Activated T-cell treated with anti-CD3 and anti-CD28 coated beads, Interleukin-2, amount 50 U/mL, for 72 hours (primary cell): ENCODE data around the gene YWHAH. TPM values are rescaled to one million over a fixed set of nuclear protein-coding genes. Genes with fewer than 3 reads are reported as not detected.

ENCODE experiments used
- ATAC-seq, 2 donors: fragments of 150-1000 bp; cut with Tn5 transposase; replicated peaks in 1 of 2; 2 replicates each; pipeline ENCODE4 v1.10.0; 2021; ENCODE audit warnings: moderate library complexity in 2 of 2, mild to moderate bottlenecking in 1 of 2
- DNase-seq, 2 donors: peaks; one replicate each; pipeline ENCODE4 v3.0.0; 2021 to 2022; ENCODE audit warnings: mixed read lengths in 1 of 2
- H3K27ac Mint-ChIP-seq: one replicate; pipeline ENCODE4 v1.8.0; 2022; ENCODE audit warnings: mild to moderate bottlenecking, moderate library complexity, mixed read lengths
- H3K27me3 Mint-ChIP-seq: one replicate; pipeline ENCODE4 v1.8.0; 2022; ENCODE audit warnings: low read depth, mixed read lengths
- H3K36me3 Mint-ChIP-seq, 2 donors: one replicate each; pipeline ENCODE4 v1.8.0; 2022; ENCODE audit warnings: mixed read lengths in 2 of 2, mild to moderate bottlenecking in 1 of 2; ENCODE audit not compliant: insufficient read depth in 2 of 2
- H3K4me1 Mint-ChIP-seq: one replicate; pipeline ENCODE4 v1.8.0; 2022; ENCODE audit warnings: low read depth, mixed read lengths
- H3K4me3 Mint-ChIP-seq, 2 donors: one replicate each; pipeline ENCODE4 v1.8.0; 2022; ENCODE audit warnings: mild to moderate bottlenecking in 2 of 2, mixed read lengths in 2 of 2, moderate library complexity in 2 of 2
- H3K9me3 Mint-ChIP-seq, 2 donors: one replicate each; pipeline ENCODE4 v1.8.0; 2022; ENCODE audit warnings: mixed read lengths in 2 of 2
- total RNA-seq, 2 donors: library from RNA; stranded (reverse); gene quantifications; one replicate each; pipeline ENCODE4 v1.2.3, GENCODE V29; 2022

YWHAH gene
- total RNA-seq, 2 donors from 2014 or later = 74.2 to 76.8 TPM

DNA sequence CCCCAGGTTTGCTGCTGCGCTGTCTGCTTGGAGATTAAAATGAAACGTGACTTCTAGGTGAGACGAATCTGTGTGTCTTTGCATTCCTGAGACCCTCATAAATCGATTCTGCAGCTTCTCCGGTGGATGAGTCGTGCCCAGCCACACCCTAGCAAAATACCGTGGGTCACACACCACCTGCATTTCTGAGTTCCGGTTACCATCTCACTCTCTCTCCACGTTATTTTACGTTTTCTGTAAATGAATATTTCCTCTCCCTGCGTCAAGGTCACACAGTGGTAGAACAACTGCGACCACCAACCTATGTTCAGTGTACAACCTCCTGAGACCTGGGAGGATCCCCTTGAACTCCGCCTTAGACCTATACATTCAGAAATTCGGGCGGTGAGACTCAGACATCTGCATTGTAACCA is 1.1 kb downstream of the YWHAH start:
- peaks cover 3 to 4% of the 10 kb centered on the region in 2 donors for H3K36me3 Mint-ChIP-seq

DNA sequence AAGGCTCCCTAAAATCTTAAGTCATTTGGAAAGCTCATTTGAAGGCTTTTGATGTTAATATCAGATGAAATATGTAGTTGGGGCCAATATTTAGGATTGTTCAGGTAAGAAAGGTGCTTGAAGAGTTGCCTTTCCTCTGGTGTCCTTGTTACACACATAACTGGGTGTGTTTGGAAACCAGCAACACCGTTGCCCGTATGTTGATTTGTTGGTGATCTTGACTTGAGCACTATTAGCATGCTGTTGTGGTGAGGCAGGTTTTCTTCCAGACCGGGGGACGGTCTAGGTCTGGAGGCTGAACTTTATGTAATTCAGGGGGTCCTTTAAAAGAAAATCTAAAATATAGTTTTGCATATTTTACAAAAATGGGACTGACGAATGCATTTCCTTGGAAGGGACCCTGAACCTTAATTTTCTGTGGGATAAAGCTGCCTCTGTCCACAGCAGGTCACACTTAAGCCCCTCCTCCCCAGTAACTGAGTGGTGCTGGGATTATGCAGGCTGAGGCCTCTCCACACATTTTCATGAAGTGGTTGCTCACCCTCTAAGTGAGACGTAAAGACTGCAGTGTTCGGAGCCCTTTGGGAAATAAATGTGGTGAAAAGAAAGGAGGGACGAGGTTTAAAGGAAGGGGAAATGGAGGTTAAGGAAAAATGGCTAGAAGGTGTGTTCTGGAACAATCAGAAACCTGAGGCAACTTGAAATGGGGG is 1.8 kb downstream of the YWHAH start:
- H3K36me3 Mint-ChIP-seq = peaks cover 4 to 6% of the 10 kb centered on the region in 2 donors
- H3K27ac Mint-ChIP-seq = no peak overlapping the region
- no peaks in the 10 kb centered on the region for H3K27me3 Mint-ChIP-seq
- H3K4me3 Mint-ChIP-seq = no peak overlapping the region
- no peaks in the 10 kb centered on the region for H3K9me3 Mint-ChIP-seq
- no peak for ATAC-seq
- peaks cover 42% of the 10 kb centered on the region for H3K4me1 Mint-ChIP-seq
- no peak for DNase-seq

More for the DNA sequence above, 1.1 kb downstream of the YWHAH start:
- Mint-ChIP-seq H3K4me3 (no peak overlapping the region), H3K9me3 (no peaks in the 10 kb centered on the region), H3K27ac (no peak overlapping the region), H3K27me3 (no peaks in the 10 kb centered on the region), H3K4me1 (peaks cover 36% of the 10 kb centered on the region)
- ATAC-seq = no peak
- DNase-seq = peak; percentile 8 to 10

DNA sequence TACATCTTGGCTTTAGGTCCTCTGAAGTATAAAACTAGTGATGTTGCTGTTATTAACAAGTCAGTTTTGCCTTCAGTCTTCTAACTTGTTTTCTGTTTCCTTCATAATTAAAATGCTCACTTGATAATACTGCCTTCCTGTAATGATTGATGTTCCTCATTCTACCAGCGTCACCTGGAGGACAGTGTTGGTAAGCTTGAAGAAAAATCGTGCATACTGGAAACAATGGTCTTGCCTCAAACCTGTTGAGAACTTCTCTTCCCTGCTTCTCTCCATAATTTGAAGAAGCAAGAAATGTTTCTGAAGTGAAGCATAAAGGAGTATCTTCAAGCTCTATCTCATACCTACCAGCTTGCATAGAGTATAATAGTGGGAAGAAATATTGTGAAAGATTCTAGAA is 3.0 kb downstream of the YWHAH start:
- DNase-seq (peak; percentile 15 to 25), ATAC-seq (no peak)
- no peaks in the 10 kb centered on the region for H3K9me3 Mint-ChIP-seq
- H3K36me3 Mint-ChIP-seq = peaks cover 4 to 9% of the 10 kb centered on the region in 2 donors
- peaks cover 50% of the 10 kb centered on the region for H3K4me1 Mint-ChIP-seq
- H3K27me3 Mint-ChIP-seq = no peaks in the 10 kb centered on the region
- peak overlapping the region; percentile 0 for H3K27ac Mint-ChIP-seq
- peak overlapping the region in 1 of 2 donors; percentile 20 for H3K4me3 Mint-ChIP-seq

DNA sequence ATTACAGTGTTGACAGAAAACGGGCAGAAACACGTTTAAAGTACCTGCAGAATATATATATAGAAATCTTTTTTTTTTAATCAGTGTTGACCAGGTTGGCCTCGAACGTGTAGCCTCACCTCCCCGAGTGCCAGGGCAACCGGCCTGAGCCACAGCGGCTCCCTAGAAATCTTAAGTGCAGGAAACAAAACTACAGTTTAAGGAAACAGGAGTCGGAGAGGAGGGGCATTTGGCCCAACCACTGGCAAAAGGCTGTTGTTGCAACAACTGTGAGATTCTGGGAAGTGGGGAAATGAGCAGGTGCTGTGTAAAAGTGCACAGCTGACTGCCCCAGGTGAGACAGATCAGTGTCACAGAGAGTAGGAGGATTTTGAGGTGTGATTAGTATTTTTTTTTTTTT is 3.7 kb downstream of the YWHAH start:
- peaks cover 51% of the 10 kb centered on the region for H3K4me1 Mint-ChIP-seq
- no peak overlapping the region for H3K4me3 Mint-ChIP-seq
- DNase-seq (no peak), ATAC-seq (no peak)
- no peaks in the 10 kb centered on the region for H3K27me3 Mint-ChIP-seq
- no peak overlapping the region for H3K27ac Mint-ChIP-seq
- no peaks in the 10 kb centered on the region for H3K9me3 Mint-ChIP-seq
- peaks cover 4 to 9% of the 10 kb centered on the region in 2 donors for H3K36me3 Mint-ChIP-seq

DNA sequence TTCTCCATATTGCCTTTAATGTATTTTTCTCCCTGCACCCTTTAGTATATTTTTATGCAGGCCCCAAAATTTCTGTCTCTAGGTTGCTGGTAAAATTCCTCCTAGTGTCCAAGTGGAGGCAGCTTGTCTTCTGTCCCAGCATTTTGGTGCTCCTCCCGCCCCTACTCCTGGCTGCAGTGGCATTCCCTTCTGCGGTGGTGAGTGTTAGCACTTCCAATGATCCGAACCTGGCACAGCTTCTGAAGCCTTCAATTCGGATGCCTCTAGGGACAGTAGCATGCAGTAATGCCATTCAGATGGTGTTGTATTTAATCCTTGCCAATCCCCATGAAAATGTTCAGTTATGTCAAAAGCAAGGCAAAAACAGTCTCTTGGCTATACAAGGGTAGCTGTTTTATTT is 5.9 kb downstream of the YWHAH start:
- peaks cover 66% of the 10 kb centered on the region for H3K4me1 Mint-ChIP-seq
- no peaks in the 10 kb centered on the region for H3K27me3 Mint-ChIP-seq
- no peak overlapping the region for H3K4me3 Mint-ChIP-seq
- H3K9me3 Mint-ChIP-seq = no peaks in the 10 kb centered on the region
- no peak overlapping the region for H3K27ac Mint-ChIP-seq
- peaks cover 8 to 9% of the 10 kb centered on the region in 2 donors for H3K36me3 Mint-ChIP-seq
- no peak for ATAC-seq
- DNase-seq = no peak

DNA sequence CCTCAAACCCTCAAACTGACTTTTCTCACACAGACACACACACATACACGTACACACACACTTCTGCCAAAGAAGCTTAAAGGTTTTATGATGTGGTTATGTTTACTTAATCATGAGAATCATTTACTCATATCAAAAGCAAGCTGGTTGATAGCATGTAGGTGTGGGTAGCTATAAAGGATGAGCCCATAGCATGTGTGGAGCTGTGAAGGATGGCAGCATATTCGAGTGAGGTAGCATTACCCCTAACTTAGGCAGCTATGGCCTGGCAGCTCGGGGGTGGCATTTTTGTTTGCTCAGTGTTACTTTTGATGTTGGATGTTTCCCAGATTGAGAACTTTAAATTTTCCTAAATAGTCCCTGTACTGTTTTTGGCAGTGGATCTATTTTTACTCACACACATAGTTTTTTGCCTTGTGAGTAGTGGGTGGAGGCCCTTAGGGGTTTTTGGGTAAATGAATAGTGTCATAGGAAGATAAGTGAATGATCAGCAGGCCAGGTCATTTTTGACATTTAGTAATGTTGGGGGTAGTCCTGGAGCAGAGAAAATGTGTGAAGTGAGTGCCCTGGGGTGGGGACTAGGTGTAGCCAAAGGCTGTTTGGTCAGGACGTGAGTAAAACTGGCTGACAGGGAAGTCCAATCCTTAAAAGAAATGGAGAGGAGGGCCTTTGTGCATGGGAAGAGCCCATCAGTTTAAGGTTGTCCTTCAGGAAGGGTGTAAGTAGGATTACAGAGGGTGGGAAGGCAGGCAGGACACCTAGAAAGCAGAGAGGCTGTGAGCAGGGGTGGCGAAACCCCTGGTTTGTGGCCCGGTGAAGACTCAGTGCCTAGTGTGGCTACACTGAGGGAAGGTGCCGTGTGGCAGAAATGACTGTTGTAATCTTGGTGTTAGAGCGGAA is 7.1 kb downstream of the YWHAH start:
- Mint-ChIP-seq H3K27me3 (no peaks in the 10 kb centered on the region), H3K9me3 (no peaks in the 10 kb centered on the region), H3K4me3 (peak overlapping the region; percentile 53 to 74), H3K36me3 (peaks cover 13 to 16% of the 10 kb centered on the region in 2 donors), H3K4me1 (peaks cover 77% of the 10 kb centered on the region), H3K27ac (peak overlapping the region; percentile 16)
- peak; percentile 65 to 68 for DNase-seq
- peak; percentile 89 to 93 for ATAC-seq

DNA sequence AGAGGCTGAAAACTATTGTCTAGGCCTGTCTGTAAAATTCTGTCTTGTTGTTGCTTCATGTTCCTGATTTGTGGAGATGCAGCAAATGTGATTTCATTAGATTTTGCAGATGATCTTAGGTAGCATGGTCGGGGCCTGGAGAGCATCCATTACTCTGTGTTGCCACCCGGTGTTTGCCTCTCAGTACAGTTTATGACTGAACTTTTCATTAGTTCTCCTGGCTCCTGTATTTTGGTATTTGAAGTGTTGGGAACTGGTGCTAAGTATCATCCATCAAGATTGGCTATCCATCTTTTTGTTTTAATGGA is 7.7 kb downstream of the YWHAH start:
- DNase-seq = no peak
- Mint-ChIP-seq H3K27ac (no peak overlapping the region), H3K4me3 (peak overlapping the region; percentile 53 to 74), H3K4me1 (peaks cover 79% of the 10 kb centered on the region), H3K9me3 (no peaks in the 10 kb centered on the region), H3K36me3 (peaks cover 16 to 20% of the 10 kb centered on the region in 2 donors), H3K27me3 (no peaks in the 10 kb centered on the region)
- ATAC-seq = no peak

DNA sequence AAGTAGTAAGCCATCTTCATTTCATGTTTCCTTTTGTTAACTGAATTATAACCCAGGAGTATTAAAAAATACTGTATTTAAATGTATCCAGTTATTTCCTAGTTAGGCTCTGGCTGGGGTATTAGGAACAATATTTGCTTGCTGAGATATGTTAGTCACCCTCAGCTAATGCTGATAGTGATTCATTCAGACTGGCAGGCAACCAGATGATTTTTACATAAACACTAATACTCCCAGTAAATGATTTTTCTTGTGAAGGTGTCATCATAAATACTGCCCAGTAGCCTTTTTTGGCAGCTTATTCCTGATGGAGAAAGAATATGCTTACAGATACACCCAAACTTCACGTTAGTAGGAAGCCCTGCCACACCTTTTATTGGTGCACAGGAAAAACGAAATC is 8.1 kb downstream of the YWHAH start:
- Mint-ChIP-seq H3K4me1 (peaks cover 75% of the 10 kb centered on the region), H3K4me3 (peak overlapping the region in 1 of 2 donors; percentile 74), H3K36me3 (peaks cover 16 to 20% of the 10 kb centered on the region in 2 donors), H3K9me3 (no peaks in the 10 kb centered on the region), H3K27ac (no peak overlapping the region), H3K27me3 (no peaks in the 10 kb centered on the region)
- DNase-seq (no peak), ATAC-seq (no peak)

DNA sequence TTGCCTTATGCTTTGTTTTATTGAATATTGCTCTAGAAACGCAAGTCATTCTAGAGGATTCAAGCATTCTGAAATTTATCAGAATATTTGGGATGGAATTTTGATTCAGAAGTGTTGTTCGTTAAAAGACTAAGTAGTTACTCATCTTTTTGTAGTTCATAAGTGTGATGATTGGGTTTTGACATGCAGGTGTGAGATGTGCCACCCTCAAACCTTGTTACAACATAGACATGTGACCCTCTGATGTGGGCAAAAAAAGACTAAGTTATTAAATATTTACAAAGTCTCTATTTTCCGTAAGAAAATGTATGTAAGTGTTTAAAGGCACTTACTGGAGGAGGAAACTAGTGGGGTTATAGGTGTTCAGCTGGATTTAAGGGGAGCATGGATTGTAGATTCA is 8.9 kb downstream of the YWHAH start:
- Mint-ChIP-seq H3K4me1 (peaks cover 75% of the 10 kb centered on the region), H3K4me3 (peak overlapping the region in 1 of 2 donors; percentile 42), H3K27me3 (no peaks in the 10 kb centered on the region), H3K9me3 (no peaks in the 10 kb centered on the region), H3K36me3 (peaks cover 14 to 19% of the 10 kb centered on the region in 2 donors), H3K27ac (peak overlapping the region; percentile 38)
- ATAC-seq (no peak), DNase-seq (no peak)

DNA sequence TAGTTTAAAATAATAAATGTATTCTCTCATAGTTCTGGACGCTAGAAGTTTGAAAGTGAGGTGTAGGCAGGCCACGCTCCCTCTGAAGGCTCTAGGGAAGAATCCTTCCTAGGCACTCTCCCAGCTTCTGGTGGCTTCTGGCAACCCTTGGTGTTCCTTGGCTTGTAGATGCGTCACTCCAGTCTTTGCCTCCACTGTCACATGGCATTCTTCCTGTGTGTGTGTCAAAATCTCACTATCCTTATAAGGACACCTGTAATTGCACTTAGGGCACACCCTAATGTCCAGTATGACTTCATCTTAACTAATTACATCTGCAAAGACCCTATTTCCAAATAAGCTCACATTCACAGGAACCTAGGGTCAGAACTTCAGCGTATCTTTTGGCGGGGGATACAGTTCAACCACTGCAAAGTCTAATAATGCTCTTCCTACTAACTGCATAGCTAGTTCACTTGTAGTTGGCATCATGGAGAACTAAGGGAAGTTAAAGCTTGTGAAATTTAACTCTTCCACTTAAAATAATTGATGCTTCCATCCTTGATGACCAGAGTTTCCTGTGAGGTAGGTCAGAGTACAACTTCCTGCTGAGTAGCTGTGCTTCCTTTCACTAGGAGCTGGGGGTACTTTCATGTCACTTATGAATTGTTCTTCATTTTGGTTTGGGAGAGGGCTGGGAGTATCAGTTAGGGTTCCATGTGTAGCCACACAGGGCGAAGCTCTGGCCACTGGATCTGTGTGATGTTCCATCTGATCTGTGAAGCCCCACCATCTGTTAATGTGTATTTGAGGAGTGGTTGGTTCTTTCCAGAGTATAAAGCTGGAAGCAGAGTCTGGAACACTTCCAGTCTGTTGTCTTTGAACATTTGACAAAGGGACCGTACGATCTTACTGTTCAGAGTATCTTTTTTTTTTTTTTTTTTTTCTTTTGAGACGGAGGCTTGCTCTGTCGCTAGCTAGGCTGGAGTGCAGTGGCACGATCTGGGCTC is 10.5 kb downstream of the YWHAH start:
- no peaks in the 10 kb centered on the region for H3K27me3 Mint-ChIP-seq
- no peak for ATAC-seq

DNA sequence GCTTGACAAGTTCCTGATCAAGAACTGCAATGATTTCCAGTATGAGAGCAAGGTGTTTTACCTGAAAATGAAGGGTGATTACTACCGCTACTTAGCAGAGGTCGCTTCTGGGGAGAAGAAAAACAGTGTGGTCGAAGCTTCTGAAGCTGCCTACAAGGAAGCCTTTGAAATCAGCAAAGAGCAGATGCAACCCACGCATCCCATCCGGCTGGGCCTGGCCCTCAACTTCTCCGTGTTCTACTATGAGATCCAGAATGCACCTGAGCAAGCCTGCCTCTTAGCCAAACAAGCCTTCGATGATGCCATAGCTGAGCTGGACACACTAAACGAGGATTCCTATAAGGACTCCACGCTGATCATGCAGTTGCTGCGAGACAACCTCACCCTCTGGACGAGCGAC is 12.0 kb downstream of the YWHAH start:
- Mint-ChIP-seq H3K4me3 (peak overlapping the region in 1 of 2 donors; percentile 30), H3K9me3 (no peaks in the 10 kb centered on the region), H3K27me3 (no peaks in the 10 kb centered on the region), H3K27ac (no peak overlapping the region), H3K4me1 (peaks cover 61% of the 10 kb centered on the region), H3K36me3 (peaks cover 9 to 21% of the 10 kb centered on the region in 2 donors)
- DNase-seq = peak in 1 of 2 donors; percentile 19
- ATAC-seq = no peak

More for the DNA sequence above, 10.5 kb downstream of the YWHAH start:
- Mint-ChIP-seq H3K27ac (no peak overlapping the region), H3K4me1 (peaks cover 76% of the 10 kb centered on the region), H3K9me3 (no peaks in the 10 kb centered on the region), H3K36me3 (peaks cover 14 to 22% of the 10 kb centered on the region in 2 donors), H3K4me3 (peak overlapping the region in 1 of 2 donors; percentile 37)
- no peak for DNase-seq

DNA sequence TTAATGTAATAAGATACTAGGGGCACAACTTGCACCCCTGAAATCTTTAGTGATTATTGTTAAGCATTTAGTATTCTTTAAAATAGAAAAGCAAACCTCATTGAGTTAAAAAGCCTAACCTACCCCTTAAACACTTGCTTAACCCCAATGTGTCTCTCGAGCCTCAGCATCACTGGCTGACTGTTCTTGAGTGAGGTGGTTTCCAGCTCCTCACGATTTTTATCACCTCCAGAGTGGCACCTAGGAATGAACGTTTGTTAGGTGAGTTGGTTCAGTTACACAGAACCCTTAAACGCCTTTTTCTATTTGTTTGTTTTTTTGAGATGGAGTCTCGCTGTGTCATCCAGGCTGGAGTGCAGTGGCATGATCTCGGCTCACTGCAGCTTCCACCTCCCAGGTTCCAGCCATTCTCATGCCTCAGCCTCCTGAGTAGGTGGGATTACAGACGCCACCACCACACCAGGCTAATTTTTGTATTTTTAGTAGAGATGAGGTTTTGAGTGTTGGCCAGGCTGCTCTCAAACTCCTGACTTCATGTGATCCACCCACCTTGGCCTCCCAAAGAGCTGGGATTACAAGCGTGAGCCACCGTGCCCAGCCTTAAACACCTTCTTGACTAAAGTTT is 13.7 kb downstream of the YWHAH start:
- peaks cover 8% of the 10 kb centered on the region for H3K27me3 Mint-ChIP-seq
- no peak for ATAC-seq
- H3K36me3 Mint-ChIP-seq = peaks cover 7 to 21% of the 10 kb centered on the region in 2 donors
- no peak overlapping the region for H3K27ac Mint-ChIP-seq
- H3K4me1 Mint-ChIP-seq = peaks cover 43% of the 10 kb centered on the region
- no peaks in the 10 kb centered on the region for H3K9me3 Mint-ChIP-seq
- DNase-seq = no peak
- H3K4me3 Mint-ChIP-seq = peak overlapping the region in 1 of 2 donors; percentile 23
